Measurements from ENCODE around the gene MAZ.

The MAZ gene

DNA sequence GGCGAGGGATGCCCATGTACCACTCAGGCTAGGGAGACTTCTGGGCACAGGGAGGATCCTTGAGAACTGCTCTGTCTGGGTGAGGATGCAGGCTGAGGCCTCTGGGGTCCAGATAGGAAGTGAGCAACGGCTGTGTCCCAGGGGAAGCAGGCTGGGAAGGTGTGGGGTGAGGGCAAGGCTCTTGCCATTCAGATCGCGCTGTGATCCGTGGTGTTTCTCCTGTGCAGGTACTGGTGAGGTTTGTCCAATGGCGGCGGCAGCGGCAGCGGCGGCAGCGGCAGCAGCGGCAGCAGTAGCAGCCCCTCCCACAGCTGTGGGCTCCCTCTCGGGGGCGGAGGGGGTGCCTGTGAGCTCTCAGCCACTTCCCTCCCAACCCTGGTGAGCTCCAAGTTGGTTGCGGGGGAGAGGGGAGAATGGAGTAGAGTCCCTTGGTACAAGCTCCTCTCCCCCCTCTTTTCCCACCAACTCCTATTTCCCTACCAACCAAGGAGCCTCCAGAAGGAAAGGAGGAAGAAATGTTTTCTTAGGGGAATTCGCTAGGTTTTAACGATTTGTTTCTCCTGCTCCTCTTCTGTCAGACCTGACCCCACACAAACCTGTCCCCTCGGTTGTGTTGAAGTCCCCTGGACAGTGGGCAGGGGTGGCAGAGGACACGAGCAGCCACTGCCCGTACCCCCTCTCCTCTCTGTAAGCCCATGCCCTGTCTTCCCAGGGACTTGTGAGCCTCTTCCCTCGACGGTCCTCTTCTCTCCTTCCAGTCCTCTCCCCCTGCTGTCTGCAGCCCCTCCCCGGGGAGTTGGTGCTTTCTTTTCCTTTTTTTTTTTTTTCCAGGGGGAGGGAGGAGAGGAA is 3.7 kb downstream of the MAZ start:
- peak; percentile 58 for DNase-seq

DNA sequence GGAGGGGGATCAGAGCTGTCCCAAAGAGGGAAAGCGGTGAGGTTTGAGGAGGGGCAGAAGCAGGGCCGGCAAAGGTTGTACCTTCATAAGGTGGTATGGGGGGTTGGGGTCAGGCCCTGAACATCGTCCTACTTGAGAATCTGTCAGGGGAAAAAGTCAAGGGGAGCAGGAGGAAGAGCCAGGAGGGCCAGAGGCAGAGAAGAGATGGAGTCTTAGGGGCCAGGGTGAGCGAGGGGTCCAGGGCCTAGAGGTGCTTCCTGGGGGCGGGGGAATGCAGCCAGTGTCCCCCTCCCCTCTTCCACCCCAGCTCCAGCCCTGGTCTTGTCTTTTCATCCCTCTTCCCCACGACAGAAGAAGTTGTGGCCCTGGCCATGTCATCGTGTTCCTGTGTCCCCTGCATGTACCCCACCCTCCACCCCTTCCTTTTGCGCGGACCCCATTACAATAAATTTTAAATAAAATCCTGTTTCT is 4.4 kb downstream of the MAZ start:
- no peak for DNase-seq

DNA sequence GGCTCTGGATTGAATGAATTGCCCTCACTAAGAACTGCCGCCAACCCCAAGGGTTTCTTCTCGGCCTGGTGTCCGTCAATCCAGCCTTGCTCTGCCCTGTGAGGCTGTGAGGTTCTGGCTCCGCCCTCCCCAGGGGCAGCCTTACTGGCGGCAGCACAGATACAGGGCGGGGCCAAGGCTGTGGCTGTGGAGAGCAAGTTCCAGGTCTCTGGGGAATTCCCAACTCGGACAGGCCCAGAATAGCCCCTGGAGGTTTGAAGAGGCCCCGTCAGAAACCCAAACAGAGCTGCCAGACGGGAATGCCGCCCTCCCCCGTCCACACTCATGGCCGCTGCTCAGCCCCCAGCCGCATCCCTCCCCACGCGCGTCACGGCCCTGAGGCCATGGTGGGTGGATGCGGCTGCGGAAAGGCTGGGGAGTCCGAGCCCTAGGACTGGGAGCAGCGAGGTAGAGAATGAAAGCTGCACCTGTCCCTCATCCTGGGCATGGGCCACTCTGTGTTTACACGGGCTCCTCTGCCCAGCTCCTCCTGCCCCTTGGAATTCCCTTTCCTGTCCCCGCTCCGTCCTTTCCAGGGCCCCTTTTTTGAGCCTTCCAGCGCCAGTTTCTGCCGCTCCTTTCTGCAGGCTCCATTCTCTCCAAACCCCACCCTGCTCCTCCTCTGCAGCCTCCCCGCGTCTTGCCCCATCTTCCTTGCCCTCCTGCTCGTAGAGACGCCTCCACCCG is 5.0 kb downstream of the MAZ start:
- DNase-seq = peak; percentile 91

DNA sequence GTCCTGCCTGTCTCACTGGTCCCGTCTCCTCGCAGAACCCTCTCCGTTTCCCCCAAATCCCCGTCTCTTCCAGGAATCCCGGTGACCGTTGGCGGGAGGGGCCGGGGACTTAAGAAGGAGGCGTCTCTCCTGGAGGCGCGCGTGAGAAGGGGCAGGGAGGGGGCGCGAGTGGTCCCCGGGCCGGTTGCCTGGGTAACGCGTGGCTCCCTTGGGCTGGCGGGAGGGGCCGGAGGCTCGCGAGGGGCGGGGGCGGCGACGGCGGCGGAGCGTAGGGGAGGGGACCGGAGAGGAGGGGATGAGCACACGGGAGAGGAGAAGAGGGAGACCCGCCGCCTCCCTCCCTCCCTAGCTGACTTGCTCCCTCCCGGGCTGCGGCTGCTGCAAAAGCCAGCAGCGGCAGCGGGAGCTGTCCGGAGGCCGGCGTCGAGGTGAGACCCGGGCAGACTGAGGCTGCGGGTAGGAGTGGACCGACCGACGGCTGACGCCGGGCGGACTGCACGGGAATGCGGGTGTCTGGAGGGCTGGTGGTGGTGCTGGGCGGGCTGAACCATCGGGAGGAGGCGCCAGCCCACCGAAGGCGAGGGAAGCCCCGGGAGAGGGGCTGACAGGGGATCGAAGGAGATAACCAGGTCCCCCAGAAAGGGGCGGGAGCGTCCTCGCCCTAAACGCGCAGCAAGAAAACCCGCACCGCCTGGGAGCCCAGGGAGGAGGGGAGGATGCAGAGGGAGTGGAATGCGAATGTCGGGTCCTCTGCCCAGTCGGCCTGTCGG is 5.8 kb downstream of the MAZ start, which contains the start of gene PRRT2:
Gene PRRT2 (plus strand): TSS at position 298 of the 770 bp plus-strand sequence. CDS start 862 bp downstream, outside the sequence.
- DNase-seq = peak; percentile 92

DNA sequence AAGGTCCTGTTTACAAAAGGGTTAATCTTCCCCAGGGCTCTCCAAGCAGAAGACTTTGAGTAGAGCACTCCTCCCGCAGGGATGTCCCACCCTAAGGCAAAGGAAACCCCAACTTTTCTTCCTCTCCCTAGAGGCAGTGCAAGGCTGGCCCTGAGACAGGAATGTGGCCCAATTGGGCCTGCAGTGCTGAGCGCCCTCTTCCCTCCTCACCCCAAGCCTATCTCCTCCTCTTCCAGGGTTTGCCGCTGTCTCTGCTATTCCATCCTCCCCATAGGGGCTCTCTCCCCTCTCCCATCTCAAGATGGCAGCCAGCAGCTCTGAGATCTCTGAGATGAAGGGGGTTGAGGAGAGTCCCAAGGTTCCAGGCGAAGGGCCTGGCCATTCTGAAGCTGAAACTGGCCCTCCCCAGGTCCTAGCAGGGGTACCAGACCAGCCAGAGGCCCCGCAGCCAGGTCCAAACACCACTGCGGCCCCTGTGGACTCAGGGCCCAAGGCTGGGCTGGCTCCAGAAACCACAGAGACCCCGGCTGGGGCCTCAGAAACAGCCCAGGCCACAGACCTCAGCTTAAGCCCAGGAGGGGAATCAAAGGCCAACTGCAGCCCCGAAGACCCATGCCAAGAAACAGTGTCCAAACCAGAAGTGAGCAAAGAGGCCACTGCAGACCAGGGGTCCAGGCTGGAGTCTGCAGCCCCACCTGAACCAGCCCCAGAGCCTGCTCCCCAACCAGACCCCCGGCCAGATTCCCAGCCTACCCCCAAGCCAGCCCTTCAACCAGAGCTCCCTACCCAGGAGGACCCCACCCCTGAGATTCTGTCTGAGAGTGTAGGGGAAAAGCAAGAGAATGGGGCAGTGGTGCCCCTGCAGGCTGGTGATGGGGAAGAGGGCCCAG is 6.7 kb downstream of the MAZ start:
- DNase-seq = peak; percentile 65

DNA sequence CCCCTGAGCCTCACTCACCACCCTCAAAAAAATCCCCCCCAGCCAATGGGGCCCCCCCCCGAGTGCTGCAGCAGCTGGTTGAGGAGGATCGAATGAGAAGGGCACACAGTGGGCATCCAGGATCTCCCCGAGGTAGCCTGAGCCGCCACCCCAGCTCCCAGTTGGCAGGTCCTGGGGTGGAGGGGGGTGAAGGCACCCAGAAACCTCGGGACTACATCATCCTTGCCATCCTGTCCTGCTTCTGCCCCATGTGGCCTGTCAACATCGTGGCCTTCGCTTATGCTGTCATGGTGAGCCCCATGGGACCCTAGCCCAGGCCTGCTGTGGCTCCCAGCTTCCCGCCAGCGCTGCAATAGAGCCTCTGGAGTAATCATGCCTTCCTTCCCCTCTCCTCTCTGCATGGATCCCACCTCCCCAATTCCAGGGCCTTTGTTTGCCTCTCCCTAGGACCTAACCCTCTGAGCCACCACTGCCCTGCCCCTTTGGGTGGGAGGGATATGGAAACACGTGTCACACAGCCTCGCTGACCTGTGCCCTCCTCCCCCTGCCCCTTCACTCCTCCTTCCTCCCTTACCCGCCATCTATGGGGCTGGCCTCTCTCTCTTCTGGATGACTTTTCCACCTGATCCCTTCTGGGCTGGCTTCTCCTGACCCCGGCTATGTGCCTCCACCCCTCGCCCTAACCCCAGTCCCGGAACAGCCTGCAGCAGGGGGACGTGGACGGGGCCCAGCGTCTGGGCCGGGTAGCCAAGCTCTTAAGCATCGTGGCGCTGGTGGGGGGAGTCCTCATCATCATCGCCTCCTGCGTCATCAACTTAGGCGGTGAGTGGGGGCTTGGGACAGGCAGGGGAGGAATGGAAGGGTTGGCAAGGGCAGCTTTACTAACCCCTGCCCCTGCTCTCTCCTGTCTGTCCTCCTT is 7.6 kb downstream of the MAZ start:
- peak; percentile 60 for DNase-seq

DNA sequence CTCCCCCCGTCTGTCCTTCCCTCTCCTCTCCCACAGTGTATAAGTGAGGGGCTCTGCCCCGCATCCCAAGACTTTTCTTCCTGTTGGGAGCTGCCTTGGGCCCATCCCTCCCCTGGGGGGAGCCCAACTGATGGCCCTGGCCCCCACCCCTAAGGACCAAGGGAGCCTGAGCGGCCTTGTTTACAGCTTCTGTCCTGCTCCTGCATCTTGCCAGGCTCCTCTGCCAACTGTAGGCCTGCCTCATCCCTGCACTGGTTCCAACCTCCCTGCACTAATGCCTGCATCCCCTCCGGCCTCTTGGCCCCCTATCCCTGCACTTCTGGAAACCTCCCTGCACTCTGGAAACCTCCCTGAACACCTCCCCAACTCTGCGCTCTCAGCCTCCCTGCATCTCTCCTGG is 8.3 kb downstream of the MAZ start:
- DNase-seq = no peak

DNA sequence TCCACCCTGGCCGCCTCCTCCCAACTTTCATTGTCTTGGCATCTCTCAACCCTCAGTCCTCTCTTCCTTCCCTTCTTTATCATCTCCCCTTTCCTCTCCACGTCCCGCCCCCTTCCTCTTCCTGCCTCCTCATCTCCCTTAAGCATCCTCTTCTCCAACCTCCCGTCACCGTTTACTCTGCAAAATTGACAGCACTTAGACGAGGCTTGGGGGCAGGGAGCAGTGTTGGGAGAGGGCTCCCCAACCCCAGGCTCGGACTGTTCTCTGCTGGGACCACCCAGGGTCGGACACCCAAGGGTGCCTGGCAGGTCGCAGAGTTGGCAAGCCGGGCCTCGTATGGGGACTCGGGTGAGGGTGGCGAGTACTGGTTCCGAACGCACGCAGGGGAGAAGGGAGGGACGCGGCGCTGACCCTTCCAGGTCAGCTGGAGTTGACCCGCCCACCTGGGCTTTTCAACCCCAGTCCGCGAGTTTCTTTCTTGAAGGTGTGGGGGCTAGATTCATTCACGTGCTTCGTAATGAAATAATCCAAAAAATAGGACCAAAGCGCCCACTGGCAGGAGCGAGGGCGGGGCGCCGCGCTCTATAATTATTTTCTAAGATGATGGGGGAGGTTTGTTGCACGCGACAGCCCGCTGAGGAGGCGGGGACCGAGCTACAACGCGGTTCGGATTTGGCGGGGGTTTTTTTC is 8.8 kb downstream of the MAZ start:
- no peak for DNase-seq

DNA sequence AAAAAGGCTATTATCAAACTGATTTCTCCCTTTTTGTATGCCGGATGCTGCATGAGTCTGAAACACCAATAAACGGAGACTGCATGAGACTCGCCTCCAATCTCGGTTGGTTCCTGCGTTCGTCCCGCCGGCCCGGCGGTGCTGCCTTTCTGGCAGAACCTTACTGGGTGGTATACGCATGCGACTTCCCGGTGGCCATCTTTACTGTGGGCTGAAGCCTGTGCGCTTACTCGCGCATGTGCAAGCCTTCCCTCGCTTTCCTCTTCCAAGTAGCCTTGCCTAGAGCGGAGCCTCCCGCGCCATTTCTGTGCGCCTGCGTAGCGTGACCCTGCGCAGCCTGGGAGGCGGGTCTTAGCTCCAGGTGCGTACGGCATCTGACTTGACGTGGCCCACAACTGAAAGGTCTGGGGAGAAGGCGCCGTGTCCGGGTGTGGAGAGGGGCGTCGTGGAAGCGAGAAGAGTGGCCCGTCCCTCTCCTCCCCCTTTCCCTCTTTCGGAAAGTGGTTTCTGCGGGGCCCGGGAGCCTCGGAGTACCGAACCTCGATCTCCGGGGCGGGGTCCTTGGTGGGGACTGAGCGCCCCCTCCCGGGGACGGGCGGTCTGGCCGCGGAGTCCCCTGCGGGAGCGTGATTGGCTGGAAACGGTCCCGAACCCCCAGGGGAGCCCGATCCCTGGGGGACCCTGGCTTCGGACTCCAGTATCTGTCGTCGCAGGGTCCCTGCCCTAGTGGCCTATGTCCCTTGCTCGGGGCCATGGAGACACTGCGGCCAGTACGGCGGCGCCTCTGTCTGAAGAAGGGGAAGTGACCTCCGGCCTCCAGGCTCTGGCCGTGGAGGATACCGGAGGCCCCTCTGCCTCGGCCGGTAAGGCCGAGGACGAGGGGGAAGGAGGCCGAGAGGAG is 9.7 kb downstream of the MAZ start, which contains the start of gene PAGR1:
Gene PAGR1 (plus strand): TSS at position 360 of the 901 bp plus-strand sequence. CDS start 374 bp downstream, at position 734.
- peak; percentile 99 for DNase-seq

DNA sequence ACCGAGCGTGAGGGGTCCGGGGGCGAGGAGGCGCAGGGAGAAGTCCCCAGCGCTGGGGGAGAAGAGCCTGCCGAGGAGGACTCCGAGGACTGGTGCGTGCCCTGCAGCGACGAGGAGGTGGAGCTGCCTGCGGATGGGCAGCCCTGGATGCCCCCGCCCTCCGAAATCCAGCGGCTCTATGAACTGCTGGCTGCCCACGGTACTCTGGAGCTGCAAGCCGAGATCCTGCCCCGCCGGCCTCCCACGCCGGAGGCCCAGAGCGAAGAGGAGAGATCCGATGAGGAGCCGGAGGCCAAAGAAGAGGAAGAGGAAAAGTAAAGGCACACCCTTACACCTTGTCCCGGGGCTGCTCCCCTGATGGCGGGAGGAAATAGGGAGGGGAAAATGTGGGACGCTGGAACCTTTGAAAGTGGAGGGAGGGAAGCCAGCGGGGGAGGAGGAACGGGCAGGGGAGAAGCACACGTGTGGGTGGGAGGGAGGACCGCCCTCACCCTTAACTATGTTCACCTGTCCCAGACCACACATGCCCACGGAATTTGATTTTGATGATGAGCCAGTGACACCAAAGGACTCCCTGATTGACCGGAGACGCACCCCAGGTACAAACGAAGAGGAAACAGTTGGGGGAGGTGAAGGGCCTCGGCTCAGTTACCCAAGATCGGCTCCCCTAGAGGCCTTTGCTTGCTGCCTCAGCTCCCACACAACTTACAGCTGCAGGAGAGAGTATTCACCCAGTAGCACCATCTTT is 10.5 kb downstream of the MAZ start:
- no peak for DNase-seq

DNA sequence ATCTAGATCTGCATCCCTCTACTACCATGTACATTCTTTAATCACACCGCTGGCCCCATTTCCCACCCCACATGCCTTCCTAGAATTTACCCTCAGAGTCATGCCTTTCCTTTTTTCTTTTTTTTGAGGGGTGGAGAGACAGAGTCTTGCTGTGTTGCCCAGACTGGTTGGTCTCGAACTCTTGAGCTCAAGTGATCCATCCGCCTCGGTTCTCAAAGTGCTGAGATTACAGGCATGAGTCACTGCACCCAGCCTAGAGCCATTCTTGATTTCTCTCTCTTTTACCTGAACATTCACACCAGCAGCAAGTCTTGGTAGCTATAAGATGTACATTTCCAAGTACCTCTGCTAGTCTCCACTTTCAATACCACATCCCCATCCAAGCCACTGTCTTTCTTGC is 11.8 kb downstream of the MAZ start:
- DNase-seq = no peak

DNA sequence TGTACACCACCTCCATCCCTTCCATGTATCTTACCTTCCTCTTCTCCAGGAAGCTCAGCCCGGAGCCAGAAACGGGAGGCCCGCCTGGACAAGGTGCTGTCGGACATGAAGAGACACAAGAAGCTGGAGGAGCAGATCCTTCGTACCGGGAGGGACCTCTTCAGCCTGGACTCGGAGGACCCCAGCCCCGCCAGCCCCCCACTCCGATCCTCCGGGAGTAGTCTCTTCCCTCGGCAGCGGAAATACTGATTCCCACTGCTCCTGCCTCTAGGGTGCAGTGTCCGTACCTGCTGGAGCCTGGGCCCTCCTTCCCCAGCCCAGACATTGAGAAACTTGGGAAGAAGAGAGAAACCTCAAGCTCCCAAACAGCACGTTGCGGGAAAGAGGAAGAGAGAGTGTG is 13.2 kb downstream of the MAZ start:
- no peak for DNase-seq

DNA sequence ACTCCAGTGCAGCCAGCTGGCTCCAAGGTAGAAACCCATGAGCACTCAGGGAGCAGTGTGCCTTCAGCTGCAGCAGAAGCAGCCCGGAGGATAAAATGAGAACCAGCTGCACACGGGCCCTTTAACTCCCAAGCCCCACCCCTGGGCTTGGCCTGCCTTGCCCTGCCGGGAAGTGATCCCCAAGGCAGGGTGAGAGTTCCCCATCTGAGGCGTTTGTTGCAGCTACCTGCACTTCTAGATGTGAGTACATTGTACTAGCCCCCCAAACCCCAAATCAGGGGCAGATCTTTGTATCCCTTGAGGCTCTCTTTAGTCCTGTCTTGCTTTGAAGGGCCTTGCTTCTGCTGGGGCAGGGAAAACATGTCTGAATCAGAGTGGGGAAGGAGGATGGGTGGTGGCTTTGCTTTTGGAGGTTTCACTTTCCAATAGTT is 14.0 kb downstream of the MAZ start, which contains the start of gene MVP:
Gene MVP (plus strand): TSS at position 192 of the 431 bp plus-strand sequence. CDS start 10,088 bp downstream, outside the sequence.
- DNase-seq = no peak

DNA sequence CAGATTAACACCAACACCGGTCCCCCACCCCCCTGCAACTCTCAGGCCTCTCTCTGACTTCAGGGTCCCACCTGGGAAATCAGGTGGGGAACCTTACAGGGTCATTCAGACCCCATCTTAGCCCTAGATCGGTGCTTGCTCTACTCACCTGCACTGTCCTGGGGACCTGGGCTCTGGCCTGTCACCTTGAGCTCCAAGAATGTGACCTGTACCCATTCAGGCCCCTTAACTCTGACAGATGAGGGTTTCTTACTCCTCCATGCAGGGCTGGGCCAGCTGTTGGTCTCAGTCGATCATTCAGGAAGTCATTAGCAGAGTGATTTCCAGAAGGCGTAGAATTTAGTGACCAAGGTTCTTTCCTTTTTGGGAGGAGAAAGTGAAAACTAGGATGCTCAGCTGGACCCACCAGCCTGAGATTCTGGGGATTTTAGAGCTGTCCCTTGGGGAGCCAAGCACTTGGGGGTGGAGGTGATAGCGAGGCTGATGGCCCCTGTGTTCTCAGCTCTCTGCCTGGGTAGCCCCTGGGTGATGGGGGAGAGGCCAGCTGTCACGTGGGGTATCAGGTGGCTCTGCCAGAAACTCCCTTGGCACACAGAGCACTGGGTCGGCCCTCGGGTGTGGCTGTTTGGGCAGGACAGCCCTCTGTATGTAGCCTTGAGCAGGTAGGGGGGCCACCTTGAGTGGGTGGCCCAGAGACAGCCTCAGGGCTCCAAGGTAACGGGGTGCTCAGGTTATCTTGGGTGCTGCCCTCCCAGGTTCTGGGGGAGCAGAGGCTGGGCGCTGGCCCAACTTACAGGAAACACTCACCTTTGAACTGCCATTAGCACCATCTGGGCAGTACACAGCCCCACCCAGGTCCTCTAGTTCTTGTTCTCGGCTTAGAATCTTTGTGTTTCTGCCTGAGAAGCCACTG is 14.7 kb downstream of the MAZ start:
- no peak for DNase-seq

DNA sequence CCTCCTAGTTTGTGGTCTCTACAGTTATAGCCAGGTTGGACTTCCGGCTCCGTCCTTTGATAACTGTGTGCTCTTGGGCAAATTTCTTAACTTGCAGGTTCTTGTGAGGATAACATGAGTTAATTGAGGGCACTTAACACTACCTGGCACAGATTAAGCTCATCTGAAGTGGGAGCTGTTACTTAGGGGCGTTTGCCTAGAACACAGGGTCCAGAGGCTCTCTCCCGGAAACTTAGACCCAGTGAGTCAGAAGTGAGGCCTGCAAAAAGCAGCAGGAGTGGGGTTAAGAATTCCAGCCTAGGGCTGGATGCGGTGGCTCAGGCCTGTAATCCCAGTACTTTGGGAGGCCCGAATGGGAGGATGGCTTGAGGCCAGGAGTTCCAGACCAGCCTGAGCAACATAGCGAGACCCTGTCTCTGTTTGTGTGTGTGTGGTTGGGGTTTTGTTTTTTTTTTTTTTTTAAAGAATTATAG is 15.3 kb downstream of the MAZ start:
- DNase-seq = no peak

DNA sequence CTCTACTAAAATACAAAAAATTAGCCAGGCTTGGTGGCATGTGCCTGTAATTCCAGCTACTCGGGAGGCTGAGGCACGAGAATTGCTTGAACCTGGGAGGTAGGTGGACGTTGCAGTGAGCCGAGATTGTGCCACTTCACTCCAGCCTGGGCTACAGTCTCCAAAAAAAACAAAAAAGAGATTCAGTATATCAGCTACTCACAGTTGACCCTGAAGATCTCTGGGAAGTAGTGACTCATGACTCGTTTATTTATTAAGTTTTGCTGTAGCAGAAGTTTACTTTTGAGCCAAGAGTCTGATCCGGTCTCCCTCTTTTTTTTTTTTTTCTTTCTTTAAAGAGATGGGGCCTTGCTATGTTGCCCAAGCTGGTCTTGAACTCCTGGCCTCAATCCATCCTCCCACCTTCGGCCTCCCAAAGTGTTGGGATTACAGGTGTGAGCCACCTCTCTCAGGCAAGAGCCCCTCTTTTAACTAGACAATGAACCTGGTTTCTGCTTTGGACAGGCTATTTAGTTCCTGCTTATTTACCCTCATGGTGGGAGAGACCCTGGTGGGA is 18.3 kb downstream of the MAZ start:
- no peak for DNase-seq

Measured in retina (tissue), 1 donor.